Fibroblast of upper back skin (primary cell): ENCODE measurements around the gene CCDC187.

ENCODE experiments used
- DNase-seq: peaks from one replicate; pipeline ENCODE4 v3.0.0-alpha.2; 2013

CCDC187 gene

DNA sequence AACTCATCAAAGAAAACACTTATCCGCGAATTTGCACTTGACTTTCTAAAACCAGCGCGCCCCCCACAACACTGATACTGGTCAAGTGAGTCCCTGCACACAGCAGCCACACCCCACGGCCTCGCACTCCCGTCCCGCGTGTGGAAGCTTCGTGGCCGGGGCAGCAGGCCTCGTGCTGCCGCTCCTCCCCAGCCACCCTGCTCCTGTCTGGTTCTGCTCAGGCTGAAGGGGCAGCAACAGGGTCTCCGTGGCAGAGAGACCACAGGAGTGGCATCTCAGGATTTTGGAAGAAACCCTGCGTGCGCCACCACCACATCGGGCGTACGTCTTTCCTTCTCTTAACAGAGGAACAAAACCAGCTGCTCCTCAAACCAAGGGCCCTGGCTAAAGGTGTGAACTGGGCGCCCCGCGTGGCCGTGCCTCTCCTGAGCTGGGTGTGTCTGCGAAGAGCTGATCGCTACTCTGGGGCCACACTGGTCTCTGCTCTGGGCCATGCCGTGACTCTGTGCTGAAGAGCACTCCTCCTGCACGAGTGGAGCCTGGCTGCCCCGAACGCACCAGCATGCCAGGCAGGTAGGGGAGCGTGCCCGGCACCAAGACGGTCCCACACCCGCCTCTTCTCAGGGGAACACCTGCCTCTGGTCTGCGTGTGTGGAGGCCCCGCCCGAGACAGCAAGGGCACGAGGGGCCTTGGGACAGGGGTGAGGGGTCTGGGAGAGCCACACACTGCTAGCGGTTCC lies 81.6 kb downstream of the CCDC187 start:
- no peak for DNase-seq

DNA sequence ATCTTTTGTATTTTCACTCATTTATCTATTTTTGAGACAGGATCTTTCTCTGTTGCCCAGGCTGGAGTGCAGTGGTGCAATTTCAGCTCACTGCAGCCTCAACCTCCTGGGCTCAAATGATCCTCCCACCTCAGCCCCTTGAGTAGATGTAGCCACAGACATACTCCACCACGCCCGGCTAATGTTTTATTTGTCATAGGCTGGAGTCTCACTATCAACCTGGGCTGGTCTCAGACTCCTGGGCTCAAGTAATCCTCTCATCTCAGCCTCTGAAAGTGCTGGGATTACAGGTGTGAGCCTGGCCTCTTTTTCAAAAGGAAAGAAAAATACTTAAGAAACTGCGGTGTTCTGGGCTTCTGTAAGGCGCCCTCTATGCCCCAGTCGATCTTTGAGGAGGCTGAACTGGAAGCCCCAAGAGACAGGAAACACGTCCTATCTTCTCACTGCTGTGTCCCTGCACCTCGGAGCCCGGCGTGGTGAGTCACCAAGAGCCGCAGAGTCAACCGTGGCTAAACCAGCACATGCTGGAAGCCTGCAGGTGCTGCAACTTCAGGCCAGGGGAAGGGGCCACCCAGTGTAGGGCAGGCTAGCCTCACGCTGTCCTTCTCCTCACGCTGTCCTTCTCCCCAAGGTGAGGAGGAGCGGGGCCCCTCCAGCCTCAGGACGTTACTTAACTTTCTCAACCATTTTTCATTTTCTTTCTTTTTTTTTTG lies 83.7 kb downstream of the CCDC187 start:
- DNase-seq: peak; percentile 21

DNA sequence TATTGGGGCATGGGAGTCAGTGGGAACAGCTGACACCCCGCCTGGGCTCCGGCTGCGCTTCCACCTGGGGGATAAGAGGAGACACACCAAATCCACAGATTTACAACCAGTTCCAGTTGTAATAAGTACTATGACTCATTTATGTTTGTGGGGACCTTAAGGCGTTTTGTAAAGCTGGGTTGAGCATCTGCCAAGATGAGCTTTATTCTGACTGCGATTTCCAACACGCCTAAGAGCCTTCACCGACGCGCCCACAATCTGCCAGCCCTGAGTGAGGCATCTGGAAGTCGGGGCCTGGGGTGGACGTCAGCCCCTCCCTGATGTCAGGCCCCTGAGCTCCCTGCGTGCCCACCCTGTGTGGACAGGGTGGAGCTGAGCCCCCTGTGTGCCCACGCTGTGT lies 84.6 kb downstream of the CCDC187 start:
- DNase-seq: peak; percentile 46

DNA sequence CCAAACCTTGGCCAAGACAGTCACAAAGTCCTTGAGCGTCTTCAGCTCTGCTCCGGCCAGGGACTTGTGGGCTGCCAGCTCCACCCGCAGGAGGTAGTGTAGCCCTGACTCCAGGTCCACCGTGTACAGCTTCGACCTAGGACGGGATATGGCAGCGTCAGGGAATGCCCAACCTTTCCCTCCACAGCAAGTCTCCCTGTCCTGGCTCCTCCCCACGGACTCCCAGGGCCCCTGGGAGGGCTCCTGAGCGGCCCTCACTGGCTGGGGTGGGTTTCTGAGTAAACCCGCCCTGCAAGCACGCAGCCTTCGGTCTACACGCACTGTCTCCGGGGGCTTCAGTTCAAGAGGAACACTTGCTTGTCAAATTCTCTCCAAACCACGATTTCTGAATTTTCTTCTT lies 85.2 kb downstream of the CCDC187 start:
- DNase-seq: no peak

GRCh38 chr9:136218271-136218670 lies 85.6 kb downstream of the CCDC187 start:
- no peak for DNase-seq

- no peak for DNase-seq
These were observed 87.2 kb downstream of the CCDC187 start for GRCh38 chr9:136216541-136217244.

- no peak for DNase-seq
These were observed 90.2 kb downstream of the CCDC187 start for GRCh38 chr9:136213733-136214132.

GRCh38 chr9:136212345-136212950 lies 91.4 kb downstream of the CCDC187 start:
- DNase-seq: no peak

GRCh38 chr9:136211441-136212344 lies 92.2 kb downstream of the CCDC187 start:
- no peak for DNase-seq

GRCh38 chr9:136211006-136211405 lies 92.9 kb downstream of the CCDC187 start:
- no peak for DNase-seq

GRCh38 chr9:136210276-136210675 lies 93.6 kb downstream of the CCDC187 start:
- DNase-seq: no peak

GRCh38 chr9:136209786-136210185 lies 94.1 kb downstream of the CCDC187 start:
- no peak for DNase-seq

GRCh38 chr9:136209232-136209631 lies 94.7 kb downstream of the CCDC187 start:
- DNase-seq: no peak

GRCh38 chr9:136208675-136209074 lies 95.2 kb downstream of the CCDC187 start:
- no peak for DNase-seq

GRCh38 chr9:136207616-136208015 lies 96.3 kb downstream of the CCDC187 start:
- no peak for DNase-seq

GRCh38 chr9:136206602-136207275 lies 97.2 kb downstream of the CCDC187 start:
- DNase-seq: no peak

DNA sequence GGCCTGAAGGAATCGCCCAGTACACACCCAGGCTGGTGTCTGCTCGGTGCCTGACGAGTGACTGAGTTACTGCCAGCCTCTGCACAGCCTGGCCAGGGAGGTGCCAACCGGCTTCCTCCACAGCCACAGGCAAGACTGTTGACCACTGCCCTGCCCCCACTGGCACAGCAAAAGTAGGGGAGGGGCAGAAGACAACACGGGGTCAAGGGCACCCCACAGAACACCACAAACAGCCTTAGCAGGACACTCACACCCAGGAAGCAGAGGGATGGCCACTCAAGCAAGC lies 98.2 kb downstream of the CCDC187 start:
- DNase-seq: no peak

- peak; percentile 9 for DNase-seq
These were observed 98.8 kb downstream of the CCDC187 start, which contains the start of gene LHX3 for GRCh38 chr9:136204838-136205706. LHX3 (minus strand) TSS chr9:136205128; CDS start chr9:136205012, 116 bp downstream.

DNA sequence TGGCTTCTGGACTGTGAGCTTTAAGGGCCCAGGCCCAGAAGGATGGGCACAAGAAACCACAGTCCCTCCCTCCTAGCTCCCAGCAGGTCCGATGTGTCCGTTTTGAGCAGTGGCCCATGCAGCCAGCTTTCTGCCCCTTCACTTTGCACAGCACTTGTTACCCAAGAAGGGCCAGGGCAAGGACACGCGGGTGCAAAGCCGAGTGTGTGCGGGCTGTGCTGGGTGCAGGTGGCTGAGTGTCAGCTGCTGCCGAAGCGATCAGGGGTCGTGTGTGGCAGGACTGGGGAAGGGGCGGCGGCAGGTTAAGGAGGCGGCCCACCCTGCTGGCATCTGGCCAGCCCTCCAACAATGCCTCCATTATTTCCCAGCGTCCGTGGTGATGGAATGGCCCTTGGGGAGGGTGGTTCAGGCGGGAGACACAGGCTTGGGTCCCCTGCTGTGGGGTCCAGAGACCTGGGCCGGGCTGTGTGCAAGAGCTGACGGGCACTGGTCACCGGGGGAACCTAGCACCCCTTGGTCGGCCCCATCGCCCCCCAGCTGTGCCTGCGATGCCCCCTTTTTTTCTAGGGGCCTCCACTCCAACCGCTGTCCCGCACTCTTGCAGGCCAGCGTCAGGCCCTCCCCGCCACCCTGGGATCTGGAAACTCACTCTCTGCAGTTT lies 99.6 kb downstream of the CCDC187 start:
- DNase-seq: no peak
